HG02678 (cell line): Measurements from ENCODE around the gene PLA2G2F.

Experiments
- ATAC-seq: cut with Tn5 transposase; IDR thresholded peaks from one replicate; pipeline ENCODE4 v1.9.1; 2021; ENCODE audit warnings: mild to moderate bottlenecking, moderate library complexity; ENCODE audit not compliant: unreplicated experiment

Gene PLA2G2F

GRCh38 chr1:20141466-20141865 lies 2.3 kb downstream of the PLA2G2F start:
- ATAC-seq: no peak

DNA sequence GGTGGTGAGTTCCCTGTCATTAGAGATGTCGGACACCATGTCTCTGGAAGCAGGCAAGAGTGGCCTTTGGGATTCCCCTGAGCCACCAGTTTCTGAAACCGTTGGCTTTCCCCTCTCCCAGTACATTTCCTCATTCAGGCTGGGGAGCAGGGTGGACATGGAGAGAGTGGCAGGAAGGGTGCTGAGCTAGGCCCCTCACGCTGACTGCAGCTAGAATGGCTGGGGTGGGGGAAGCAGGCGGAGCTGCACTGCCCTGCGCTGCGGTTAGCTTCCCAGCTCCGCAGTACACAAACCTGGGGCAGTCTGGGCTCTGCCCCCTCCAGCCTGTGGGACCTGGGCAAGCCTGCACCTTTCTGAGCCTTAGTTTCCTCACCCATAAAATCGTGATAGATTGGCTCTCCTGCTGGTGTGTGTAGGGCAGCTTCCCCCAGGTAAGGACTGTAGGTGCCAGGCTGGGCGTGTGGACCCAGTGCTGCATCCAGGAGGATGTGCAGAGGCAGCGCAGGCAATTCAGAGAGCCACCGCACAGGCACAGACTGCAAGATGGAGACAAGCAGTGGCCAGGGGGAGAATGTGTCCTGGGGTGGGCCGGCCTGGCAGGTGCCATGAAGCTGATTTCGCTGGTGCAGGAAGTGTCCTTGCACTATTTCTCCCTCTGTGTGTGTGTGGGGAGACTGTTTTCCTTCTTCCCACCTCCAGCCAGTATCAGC lies 3.0 kb downstream of the PLA2G2F start:
- ATAC-seq: no peak

- ATAC-seq: no peak
Measured at GRCh38 chr1:20143318-20143717, 4.2 kb downstream of the PLA2G2F start.

DNA sequence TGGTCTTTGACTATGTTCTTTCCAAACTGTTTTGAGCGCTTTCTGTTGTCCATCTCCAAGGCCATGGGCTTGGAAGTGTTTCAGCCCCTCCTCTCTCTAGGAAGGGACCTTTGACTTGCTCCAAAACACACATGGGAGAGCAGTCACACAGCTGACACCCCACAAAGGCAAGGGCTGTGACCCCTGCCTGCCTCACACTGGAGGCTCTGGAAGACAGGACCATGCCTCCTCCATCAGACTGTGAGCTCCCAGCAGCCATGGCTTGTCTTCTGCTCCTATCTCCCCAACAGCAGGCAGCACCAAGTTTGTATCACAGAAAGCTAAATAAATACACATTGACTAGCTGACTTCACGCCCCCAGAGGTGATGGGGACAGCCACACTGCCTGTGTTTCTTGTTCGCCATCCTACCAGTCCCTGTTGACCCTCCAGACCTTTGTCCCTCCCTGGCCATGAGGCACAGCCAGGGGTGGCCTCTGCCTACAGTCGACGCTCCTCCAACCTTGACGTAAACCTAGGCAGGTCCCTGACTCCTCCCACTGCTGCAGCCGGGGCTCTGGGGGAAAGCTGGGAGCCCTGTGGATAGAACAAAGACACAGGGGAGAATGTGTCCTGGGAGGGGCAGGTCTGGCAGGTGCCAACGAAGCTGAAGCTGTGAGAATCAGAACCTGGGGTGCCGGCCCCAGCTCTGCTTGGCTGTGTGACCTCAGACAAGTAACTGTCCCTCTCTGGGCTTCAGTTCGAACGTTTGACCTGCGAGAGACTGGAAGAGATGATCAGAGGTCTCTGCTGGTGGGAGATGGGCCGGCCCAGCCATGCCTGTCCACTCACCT lies 4.8 kb downstream of the PLA2G2F start:
- ATAC-seq: no peak

- ATAC-seq: no peak
Measured at GRCh38 chr1:20147846-20148570, 8.9 kb downstream of the PLA2G2F start.

DNA sequence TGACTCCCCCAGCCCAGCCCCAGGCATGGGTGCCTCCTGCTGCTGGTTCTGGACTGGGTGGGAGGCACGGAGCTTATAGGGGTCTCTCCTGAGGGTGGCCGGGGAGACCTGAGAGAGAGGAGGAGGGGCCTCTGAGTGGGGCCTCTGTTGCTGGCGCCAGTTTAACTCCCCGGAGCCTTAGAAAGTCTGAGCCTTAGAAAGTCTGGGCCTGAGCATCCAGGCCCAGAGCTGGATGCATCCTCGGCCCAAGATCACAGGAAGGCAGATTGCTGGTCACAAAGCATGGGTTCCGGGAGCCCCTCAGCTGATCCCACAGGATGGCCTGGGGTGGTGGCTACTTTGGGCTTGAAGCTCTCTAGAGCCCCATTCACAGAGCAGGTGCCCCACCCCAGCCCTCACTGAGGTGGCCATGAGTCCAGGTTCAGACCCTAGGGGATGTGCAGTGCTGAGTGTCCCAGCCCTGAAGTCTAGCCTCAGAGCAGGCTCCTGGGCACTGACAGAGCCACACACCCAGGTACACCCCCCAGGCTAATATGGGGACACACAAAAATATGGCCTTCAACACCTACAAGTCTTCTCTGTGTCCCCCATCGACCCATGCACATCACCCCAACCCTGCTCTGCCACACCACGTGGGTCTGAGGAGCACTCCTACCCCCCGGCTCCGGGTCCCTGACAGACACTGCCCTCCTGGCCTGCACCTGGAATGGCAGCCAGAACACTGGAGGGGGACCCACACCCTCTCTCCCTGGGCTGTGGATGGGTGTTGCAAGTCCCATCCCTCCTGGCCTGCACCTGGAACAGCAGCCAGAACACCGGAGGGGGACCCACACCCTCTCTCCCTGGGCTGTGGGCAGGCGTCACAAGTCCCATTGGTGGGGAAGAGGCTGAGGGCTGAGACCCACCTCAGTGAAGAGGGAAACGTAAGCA lies 9.7 kb downstream of the PLA2G2F start:
- no peak for ATAC-seq

- ATAC-seq: no peak
Measured at GRCh38 chr1:20149601-20150325, 10.6 kb downstream of the PLA2G2F start.

GRCh38 chr1:20150326-20150705 lies 11.2 kb downstream of the PLA2G2F start:
- no peak for ATAC-seq

GRCh38 chr1:20150969-20151368 lies 11.8 kb downstream of the PLA2G2F start:
- no peak for ATAC-seq

DNA sequence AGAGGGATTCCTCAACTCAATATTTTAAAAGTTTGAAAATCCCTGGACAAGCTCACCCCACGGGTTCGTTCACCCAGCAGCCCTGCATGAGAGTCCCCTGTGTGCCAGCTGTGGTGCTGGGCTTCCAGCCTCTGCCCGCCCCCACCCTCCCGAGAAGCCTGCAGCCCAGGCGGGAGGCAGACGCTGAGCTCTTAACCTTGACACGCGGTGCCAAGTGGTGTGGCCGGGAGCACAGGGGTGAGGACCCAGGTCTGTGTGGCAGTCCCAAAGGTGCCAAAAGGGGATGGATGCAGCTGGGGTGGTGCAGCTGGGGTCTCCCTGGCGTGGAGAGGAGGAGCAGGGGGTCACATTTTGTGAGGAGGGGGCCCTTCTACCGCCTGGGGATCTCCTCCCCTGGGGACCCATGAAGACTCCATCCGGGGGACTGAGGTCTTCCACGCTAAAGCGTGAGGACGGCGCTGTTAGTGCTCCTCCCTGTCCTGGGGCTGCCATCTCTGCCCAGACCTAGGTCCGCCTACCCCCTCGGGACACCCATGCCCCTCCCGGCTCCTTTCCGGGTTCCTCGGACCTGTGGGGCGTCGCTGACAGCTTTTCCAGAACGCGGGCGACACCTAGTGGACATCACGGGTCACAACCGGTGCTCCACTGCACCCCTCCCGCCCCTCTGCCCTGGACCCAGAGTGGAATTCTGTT lies 12.9 kb downstream of the PLA2G2F start:
- ATAC-seq: no peak

- no peak for ATAC-seq
Measured at GRCh38 chr1:20152599-20152930, 13.4 kb downstream of the PLA2G2F start.

DNA sequence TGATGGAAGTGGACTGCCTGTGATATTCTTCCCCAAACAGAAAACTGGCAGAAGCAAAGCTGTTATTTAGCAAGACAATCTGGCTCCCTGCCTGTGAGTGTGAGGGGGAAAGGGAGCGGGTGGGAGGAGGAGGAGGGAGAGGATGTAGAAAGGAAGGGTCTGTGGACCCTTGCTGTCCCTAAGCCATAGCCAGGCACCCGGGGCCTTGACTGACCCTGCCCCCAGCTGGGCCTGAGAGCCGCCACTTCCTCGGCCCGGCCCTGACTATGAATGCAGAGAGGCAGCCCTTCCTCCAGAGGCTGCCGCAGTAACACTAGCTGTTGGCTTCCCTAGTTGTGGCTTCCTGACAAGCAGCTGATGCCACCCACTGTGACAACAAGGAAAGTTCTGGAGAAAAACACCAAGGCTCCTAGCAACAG lies 13.9 kb downstream of the PLA2G2F start:
- no peak for ATAC-seq

DNA sequence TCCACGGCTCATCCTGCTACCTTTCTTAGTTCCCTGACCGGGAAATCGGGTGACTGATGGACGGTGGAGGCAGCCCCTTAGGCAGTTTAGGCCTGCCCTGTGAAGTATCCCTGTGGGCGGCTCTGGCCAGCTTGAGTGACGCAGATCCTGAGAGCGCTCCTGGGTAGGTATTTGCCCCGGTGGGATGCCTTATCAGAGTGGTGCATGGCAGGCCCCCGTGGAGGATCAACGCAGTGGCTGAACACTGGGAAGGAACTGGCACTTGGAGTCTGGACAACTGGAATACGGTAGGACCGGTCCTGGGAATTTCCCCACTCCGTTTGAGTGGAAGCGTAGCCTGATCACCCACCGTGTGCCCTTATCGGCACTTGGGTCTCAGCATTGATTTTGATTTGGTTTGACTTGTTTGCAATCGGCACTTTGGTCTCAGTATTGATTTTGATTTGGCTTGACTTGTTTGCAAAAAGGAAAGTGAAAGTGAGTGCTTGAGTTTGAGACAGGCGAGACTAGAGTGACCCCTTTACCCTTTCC lies 15.2 kb downstream of the PLA2G2F start:
- no peak for ATAC-seq

DNA sequence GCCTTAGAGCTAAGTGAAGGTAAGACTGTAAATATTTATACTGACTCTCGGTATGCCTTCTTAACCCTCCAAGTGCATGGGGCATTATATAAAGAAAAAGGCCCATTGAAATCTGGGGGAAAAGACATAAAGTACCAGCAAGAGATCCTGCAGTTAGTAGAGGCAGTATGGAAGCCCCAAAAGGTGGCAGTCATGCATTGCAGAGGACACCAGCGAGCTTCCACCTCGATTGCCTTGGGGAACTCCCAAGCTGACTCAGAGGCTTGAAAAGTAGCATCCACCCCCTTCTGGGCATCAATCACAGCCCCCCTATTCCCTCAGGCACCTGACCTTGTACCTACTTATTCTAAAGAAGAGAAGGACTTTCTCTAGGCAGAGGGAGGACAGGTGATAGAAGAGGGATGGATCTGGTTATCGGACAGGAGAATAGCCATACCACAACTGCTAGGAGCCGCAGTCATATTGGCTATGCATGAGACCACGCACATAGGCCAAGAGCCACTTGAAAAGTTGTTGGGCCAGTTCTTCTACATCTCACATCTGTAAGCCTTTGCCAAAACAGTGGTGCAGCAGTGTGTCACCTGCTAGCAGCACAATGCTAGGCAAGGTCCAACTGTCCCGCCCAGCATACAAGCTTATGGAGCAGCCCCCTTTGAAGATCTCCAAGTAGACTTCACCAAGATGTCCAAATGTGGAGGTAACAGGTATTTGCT lies 19.4 kb downstream of the PLA2G2F start:
- no peak for ATAC-seq

GRCh38 chr1:20160034-20160433 lies 20.9 kb downstream of the PLA2G2F start:
- ATAC-seq: no peak

DNA sequence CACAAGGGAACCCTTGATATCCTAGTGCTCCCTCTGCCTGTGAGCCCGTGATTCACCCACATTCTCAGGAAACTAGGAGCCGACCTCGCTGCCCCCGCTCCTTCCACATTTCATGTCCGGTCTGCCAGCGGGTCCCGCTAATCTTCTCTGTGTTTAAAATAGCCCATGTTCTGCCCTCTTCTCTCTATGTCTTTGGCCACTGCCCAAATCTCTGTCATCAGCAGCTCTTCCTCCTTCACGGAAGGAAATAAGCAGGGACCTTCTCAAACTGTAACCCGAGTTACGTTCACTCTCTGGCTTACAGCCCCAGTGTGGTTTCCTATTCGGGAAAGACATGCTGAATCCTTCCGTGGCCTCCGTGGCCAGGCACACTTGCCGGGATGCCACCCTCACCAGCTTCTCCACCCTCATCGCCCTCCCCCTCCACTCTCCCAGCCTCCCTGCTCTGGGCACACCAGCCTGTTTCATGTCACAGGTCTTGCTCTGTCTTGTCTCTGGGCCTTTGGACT lies 25.6 kb downstream of the PLA2G2F start:
- no peak for ATAC-seq

GRCh38 chr1:20165522-20165951 lies 26.4 kb downstream of the PLA2G2F start:
- no peak for ATAC-seq

GRCh38 chr1:20166051-20166450 lies 26.9 kb downstream of the PLA2G2F start:
- ATAC-seq: no peak
